Upper lobe of right lung (tissue), 1 donor: Measurements from ENCODE around the gene TIMM21. TPM values are rescaled to one million over a fixed set of nuclear protein-coding genes. Genes with fewer than 3 reads are reported as not detected.
A peak's percentile ranks its signal among the peaks of the same experiment; 100 is the strongest.

Experiments
- ATAC-seq: fragments of 200-7000 bp; cut with Tn5 transposase; one replicate; pipeline ENCODE4 v1.9.1; 2020; ENCODE audit warnings: mild to moderate bottlenecking, moderate library complexity
- DNase-seq: peaks from one replicate; pipeline ENCODE4 v3.0.0-alpha.2; 2020
- H3K27ac ChIP-seq: fragments of 200-600 bp; one replicate; pipeline ENCODE4 v1.8.0; 2022
- H3K27me3 ChIP-seq: fragments of 200-600 bp; one replicate; pipeline ENCODE4 v1.8.0; 2022; ENCODE audit warnings: mild to moderate bottlenecking
- H3K36me3 ChIP-seq: fragments of 200-600 bp; one replicate; pipeline ENCODE4 v1.8.0; 2022
- H3K4me1 ChIP-seq: fragments of 200-600 bp; one replicate; pipeline ENCODE4 v1.8.0; 2022
- H3K4me3 ChIP-seq: fragments of 200-600 bp; one replicate; pipeline ENCODE4 v1.8.0; 2022; ENCODE audit warnings: mild to moderate bottlenecking
- H3K9me3 ChIP-seq: fragments of 200-600 bp; one replicate; pipeline ENCODE4 v1.8.0; 2022
- intact Hi-C: fragments of 100-400 bp; cut with DNase I; formaldehyde crosslinking; loops from one replicate; pipeline ENCODE4 v1.11.0; 2022
- total RNA-seq: library from RNA; stranded (reverse); fragmentation: NEBNext Ultra II Directional; extraction: Animal tissue kit (Norgen Biotek cat#: 25700); gene quantifications from one replicate; pipeline ENCODE4 v1.2.1, GENCODE V29; 2021
- TF ChIP-seq, protein P1 (sequence below): fragments of 200-600 bp; IDR thresholded peaks from one replicate; pipeline ENCODE4 v1.8.0; 2022; ENCODE audit warnings: antibody characterized with exemption
- donor health status: DM: no; HTN: yes; CAD: no; lungs with severe emphysema.

TIMM21 gene
- total RNA-seq, 1 donor from 2014 or later: 20.2 TPM

DNA sequence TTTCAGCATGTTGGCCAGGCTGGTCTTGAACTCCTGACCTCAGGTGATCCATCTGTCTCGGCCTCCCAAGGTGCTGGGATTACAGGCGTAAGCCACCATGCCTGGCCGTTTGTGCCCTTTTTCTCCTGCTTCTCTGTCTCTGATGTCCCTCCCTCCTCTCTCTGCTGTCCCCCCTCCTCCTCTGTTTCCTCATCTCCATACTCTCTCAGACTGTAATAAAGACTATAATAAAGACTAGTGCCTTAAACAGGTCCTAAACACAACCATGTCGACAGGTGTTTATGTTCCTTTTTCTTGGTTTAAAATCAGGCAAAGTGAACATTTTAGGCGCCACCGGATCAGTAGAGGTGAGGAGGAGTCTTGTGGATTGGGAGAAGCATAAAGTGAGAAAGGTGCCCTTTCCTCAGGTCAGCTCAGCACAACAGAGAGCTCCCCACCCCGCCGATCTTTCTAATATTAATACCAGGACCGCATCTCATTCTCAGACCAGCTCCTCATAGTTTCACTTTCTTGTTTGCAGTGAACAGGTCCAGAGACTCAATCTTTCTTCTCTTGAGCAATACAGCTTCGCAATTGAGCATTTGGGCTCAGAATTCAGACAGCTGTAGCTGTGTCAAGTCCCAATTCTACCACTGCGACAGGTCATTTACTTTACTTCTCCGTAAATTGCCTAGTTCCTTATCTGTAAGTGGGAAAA lies 23.7 kb downstream of the TIMM21 start:
- H3K27me3 ChIP-seq: no peaks in the 10 kb centered on the region
- no peaks in the 10 kb centered on the region for H3K36me3 ChIP-seq
- H3K4me3 ChIP-seq: peak overlapping the region; percentile 42
- TF ChIP-seq, protein P1, sequence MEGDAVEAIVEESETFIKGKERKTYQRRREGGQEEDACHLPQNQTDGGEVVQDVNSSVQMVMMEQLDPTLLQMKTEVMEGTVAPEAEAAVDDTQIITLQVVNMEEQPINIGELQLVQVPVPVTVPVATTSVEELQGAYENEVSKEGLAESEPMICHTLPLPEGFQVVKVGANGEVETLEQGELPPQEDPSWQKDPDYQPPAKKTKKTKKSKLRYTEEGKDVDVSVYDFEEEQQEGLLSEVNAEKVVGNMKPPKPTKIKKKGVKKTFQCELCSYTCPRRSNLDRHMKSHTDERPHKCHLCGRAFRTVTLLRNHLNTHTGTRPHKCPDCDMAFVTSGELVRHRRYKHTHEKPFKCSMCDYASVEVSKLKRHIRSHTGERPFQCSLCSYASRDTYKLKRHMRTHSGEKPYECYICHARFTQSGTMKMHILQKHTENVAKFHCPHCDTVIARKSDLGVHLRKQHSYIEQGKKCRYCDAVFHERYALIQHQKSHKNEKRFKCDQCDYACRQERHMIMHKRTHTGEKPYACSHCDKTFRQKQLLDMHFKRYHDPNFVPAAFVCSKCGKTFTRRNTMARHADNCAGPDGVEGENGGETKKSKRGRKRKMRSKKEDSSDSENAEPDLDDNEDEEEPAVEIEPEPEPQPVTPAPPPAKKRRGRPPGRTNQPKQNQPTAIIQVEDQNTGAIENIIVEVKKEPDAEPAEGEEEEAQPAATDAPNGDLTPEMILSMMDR: no peak
- ATAC-seq: peak; percentile 78
- intact Hi-C loops: no loop called here
- DNase-seq: no peak
- no peaks in the 10 kb centered on the region for H3K9me3 ChIP-seq
- H3K27ac ChIP-seq: peak overlapping the region; percentile 48
- no peaks in the 10 kb centered on the region for H3K4me1 ChIP-seq

DNA sequence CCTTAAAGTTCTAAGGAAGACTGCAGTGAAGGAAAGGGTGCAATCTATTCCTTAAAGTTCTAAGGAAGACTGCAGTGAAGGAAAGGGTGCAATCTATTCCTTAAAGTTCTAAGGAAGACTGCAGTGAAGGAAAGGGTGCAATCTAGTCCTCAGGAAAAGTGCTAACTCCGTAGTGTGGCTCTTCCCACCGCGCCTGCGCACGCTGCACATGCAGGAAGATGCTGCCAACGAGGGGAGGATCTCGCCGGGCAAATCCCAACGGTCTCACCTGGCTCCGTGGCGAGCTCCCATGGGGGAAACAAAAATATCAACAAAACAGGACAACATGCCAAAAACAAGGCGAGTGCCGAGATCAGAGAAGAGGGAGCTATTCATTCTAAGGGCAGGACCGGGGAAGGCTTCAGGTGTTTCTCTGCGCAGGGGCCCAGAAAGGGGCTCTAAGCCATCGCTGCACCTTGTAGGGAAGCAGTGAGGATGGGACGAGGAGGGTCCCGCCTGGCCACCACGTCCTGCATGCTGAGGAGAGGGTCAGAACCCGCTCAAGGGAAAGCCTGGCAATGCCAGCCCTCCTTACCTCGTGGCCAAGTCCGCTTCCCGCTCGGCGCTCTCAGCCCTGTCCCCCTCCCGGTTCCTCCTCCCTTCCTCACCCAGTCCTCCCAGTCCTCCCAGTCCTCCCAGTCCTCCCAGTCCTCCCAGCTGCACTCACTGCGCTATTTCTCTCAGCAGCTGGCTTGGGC lies 24.5 kb downstream of the TIMM21 start:
- Histone ChIP-seq H3K9me3 (no peaks in the 10 kb centered on the region), H3K27ac (no peak overlapping the region), H3K4me3 (peak overlapping the region; percentile 42), H3K4me1 (no peaks in the 10 kb centered on the region), H3K27me3 (no peaks in the 10 kb centered on the region), H3K36me3 (no peaks in the 10 kb centered on the region)
- DNase-seq (no peak), ATAC-seq (peak; percentile 60)
- TF ChIP-seq, protein P1: no peak
- intact Hi-C loops: no loop called here

- H3K4me3 ChIP-seq: no peak overlapping the region
- TF ChIP-seq, protein P1: no peak
- H3K4me1 ChIP-seq: no peaks in the 10 kb centered on the region
- intact Hi-C loops: no loop called here
- no peaks in the 10 kb centered on the region for H3K9me3 ChIP-seq
- DNase-seq (no peak), ATAC-seq (no peak)
- H3K27me3 ChIP-seq: no peaks in the 10 kb centered on the region
- H3K36me3 ChIP-seq: no peaks in the 10 kb centered on the region
- H3K27ac ChIP-seq: no peak overlapping the region
Measured at GRCh38 chr18:74173434-74173750, 25.1 kb downstream of the TIMM21 start.

- TF ChIP-seq, protein P1: no peak
- Histone ChIP-seq H3K27me3 (no peaks in the 10 kb centered on the region), H3K27ac (no peak overlapping the region), H3K4me1 (no peaks in the 10 kb centered on the region), H3K4me3 (no peak overlapping the region), H3K36me3 (no peaks in the 10 kb centered on the region), H3K9me3 (no peaks in the 10 kb centered on the region)
- DNase-seq (no peak), ATAC-seq (no peak)
- intact Hi-C loops: no loop called here
Measured at GRCh38 chr18:74175658-74176057, 27.3 kb downstream of the TIMM21 start.

- DNase-seq (no peak), ATAC-seq (no peak)
- no peaks in the 10 kb centered on the region for H3K36me3 ChIP-seq
- TF ChIP-seq, protein P1: no peak
- no peak overlapping the region for H3K27ac ChIP-seq
- intact Hi-C loops: no loop called here
- H3K4me1 ChIP-seq: no peaks in the 10 kb centered on the region
- H3K27me3 ChIP-seq: peaks cover 6% of the 10 kb centered on the region
- no peaks in the 10 kb centered on the region for H3K9me3 ChIP-seq
- no peak overlapping the region for H3K4me3 ChIP-seq
Measured at GRCh38 chr18:74178884-74179283, 30.6 kb downstream of the TIMM21 start.
